Astrocyte of the cerebellum (primary cell): ENCODE measurements around the gene LEF1.

Experiments used
- DNase-seq: peaks from one replicate; pipeline ENCODE4 v3.0.0-alpha.2; 2011; ENCODE audit warnings: low read depth
- H3K4me3 ChIP-seq: 2 replicates; pipeline ENCODE4 v1.5.1; 2011; ENCODE audit warnings: mild to moderate bottlenecking, low read depth, low read length, moderate library complexity
- in situ Hi-C: cut with HindIII; loops from 2 replicates; pipeline ENCODE4 v1.10.0; 2017; ENCODE audit warnings: low sequenced_read_pairs
- TF ChIP-seq, protein P1 (sequence below): IDR thresholded peaks from 2 replicates; pipeline ENCODE4 v1.5.1; 2012; ENCODE audit warnings: low read length, low read depth, moderate library complexity, mild to moderate bottlenecking; ENCODE audit errors: missing control alignments

Gene LEF1

DNA sequence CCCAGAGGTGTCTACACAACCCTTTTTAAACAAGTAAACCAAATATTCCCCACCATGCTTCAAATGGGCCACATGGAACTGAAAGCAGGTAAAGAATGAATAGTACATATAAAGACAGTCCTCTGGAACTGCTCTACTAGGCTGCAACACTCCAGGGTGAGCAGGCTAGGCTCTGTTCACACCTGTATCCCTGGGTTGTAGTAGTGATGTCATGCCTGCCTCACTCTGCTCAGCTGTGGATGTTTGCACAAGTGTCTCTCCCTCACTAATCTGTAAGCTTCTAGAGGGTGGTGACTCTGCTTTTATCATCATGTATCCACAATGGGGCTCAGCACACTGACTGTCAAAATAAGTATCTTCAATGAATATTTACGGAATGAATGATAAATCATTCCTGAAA lies 20.4 kb downstream of the LEF1 start:
- no peak overlapping the region for H3K4me3 ChIP-seq
- no peak for DNase-seq
- in situ Hi-C loops: no loop called here

DNA sequence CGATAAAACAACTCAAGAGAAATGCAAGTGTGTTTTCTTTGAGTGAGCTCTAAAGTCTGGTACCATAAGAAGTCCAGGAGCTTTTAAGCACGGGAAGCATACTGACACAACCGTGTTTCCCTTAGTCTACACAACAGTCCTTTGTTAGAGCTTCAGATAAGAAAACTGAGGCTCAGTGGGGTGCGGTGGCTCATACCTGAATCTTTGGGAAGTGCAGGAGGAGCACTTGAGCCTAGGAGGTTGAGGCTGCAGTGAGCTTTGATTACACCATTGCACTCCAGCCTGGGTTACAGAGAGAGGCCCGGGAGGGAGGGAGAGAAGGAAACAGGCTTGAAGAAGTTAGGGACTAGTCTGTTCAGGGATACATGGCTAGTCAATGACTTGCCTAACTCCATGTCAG lies 21.9 kb downstream of the LEF1 start:
- H3K4me3 ChIP-seq: no peak overlapping the region
- in situ Hi-C loops: no loop called here
- DNase-seq: no peak
- TF ChIP-seq, protein P1, sequence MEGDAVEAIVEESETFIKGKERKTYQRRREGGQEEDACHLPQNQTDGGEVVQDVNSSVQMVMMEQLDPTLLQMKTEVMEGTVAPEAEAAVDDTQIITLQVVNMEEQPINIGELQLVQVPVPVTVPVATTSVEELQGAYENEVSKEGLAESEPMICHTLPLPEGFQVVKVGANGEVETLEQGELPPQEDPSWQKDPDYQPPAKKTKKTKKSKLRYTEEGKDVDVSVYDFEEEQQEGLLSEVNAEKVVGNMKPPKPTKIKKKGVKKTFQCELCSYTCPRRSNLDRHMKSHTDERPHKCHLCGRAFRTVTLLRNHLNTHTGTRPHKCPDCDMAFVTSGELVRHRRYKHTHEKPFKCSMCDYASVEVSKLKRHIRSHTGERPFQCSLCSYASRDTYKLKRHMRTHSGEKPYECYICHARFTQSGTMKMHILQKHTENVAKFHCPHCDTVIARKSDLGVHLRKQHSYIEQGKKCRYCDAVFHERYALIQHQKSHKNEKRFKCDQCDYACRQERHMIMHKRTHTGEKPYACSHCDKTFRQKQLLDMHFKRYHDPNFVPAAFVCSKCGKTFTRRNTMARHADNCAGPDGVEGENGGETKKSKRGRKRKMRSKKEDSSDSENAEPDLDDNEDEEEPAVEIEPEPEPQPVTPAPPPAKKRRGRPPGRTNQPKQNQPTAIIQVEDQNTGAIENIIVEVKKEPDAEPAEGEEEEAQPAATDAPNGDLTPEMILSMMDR: no peak

More for the DNA sequence above, 20.4 kb downstream of the LEF1 start:
- TF ChIP-seq, protein P1: no peak

DNA sequence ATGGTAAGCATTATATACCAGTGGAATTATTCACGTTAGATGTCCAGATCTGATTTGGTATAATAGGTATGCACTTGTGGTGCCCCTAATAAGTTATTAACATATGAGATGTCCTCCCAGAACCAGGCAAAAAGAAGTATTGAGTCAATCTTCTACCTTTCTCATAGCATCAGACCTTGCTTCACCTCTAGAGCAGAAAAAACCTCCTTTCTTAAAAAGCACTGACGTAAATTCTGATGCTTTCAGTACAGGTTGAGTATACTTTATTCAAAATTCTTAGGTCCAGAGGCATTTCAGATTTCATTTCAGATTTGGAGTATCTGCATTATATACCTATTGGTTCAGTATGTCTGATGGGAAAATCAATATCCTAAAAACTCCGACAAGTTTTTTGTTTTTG lies 22.4 kb downstream of the LEF1 start:
- H3K4me3 ChIP-seq: no peak overlapping the region
- DNase-seq: no peak
- in situ Hi-C loops: no loop called here
- TF ChIP-seq, protein P1: no peak

DNA sequence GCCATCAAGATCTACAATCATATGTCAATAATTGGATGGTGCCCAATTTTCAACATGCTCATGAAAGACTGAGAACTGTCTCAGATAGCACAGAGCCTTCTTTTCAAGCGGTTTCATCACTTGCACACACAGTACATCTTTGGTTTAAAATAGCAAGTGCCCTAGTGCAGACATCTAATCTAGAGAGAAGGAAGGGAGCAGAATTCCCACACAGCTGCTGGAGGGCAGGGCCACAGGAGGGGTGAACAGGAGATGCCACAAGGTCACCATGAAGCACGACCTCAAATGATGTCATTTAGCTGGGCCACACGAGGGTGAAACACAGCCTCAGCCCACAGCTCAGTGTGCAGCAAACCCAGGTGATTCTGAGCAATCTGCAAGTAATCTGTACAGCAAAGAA lies 24.3 kb downstream of the LEF1 start:
- in situ Hi-C loops: no loop called here
- H3K4me3 ChIP-seq: no peak overlapping the region
- TF ChIP-seq, protein P1: no peak
- no peak for DNase-seq

DNA sequence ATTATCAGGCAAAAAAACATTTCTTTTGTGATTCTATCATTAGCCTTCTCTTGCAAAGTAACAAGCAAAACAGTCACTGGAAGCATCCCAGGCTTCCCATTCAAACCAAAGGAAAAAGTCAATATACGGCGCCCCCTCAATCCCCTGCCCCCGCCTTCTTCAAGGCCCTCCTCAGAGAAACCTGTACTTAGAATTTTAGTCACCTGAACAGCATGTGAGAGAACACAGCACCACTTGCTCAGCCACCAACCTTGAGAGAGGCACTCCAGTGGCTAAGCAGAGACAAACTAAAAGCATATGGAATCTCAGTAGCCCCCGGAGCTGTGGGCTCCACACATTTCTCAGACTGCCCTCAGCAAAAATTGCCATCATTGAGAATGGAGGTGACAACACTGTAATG lies 25.2 kb downstream of the LEF1 start:
- in situ Hi-C loops: no loop called here
- DNase-seq: no peak
- TF ChIP-seq, protein P1: no peak
- H3K4me3 ChIP-seq: no peak overlapping the region

DNA sequence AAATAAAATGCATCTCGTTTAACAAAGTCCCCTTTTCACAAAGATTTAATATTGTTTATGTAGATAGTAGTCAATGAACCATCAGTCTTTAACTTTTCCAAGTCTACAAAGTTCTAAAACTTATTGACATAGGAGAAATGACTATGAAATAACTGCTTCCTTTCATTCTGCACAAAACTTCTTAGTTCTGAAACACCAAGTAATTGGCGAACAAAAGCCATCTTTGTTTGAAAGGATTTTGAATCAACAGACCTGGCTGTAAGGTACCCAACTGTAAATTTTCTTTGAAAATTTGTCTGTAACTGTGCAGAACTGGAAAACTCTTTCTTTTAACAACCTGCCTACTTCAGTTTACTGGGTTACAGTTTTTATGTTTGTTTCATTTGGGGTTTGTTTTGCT lies 25.9 kb downstream of the LEF1 start:
- in situ Hi-C loops: no loop called here
- no peak for DNase-seq
- TF ChIP-seq, protein P1: no peak
- H3K4me3 ChIP-seq: no peak overlapping the region
